H1 (cell line): ENCODE data around the gene NID2.

Experiments used
- ASH2L ChIP-seq: fragments of 200-600, 300-600 bp; sonication (generic); IDR thresholded peaks from one replicate; pipeline ENCODE4 v1.7.1; 2017; ENCODE audit warnings: low read length
- CTCF ChIP-seq, 3 experiments: IDR thresholded peaks; 1 replicate in 2 of 3; 2 replicates in 1 of 3; pipeline versions ENCODE4 v1.5.1 to v1.6.1; 2011; ENCODE audit warnings: low read length in 3 of 3, mild to moderate bottlenecking in 3 of 3, inconsistent platforms in 2 of 3, low read depth in 1 of 3, moderate library complexity in 1 of 3; ENCODE audit not compliant: insufficient read depth in 1 of 3; ENCODE audit errors: control extremely low read depth in 1 of 3
- EGR1 ChIP-seq: IDR thresholded peaks from 2 replicates; pipeline ENCODE4 v1.6.1; 2011; ENCODE audit warnings: low read depth, low read length, borderline replicate concordance
- EP300 ChIP-seq, 2 experiments: IDR thresholded peaks; 1 replicate in 1 of 2; 2 replicates in 1 of 2; pipeline ENCODE4 v1.6.1; 2011 to 2012; ENCODE audit warnings: low read depth in 2 of 2, low read length in 2 of 2, mild to moderate bottlenecking in 2 of 2, borderline replicate concordance in 1 of 2, inconsistent platforms in 1 of 2, moderate library complexity in 1 of 2
- FOSL1 ChIP-seq: IDR thresholded peaks from 2 replicates; pipeline ENCODE4 v1.6.1; 2011; ENCODE audit warnings: mild to moderate bottlenecking, low read depth, low read length, moderate library complexity; ENCODE audit not compliant: insufficient read depth
- GTF2F1 ChIP-seq: IDR thresholded peaks from 2 replicates; pipeline ENCODE4 v1.6.1; 2012; ENCODE audit warnings: low read depth, low read length, improper control_type of control experiment, borderline replicate concordance
- POLR2A ChIP-seq, 2 experiments: IDR thresholded peaks; 1 replicate in 1 of 2; 2 replicates in 1 of 2; pipeline ENCODE4 v1.6.1; 2011; ENCODE audit warnings: low read depth in 2 of 2, low read length in 2 of 2, mild to moderate bottlenecking in 2 of 2; ENCODE audit errors: control extremely low read depth in 1 of 2
- POLR2AphosphoS5 ChIP-seq: IDR thresholded peaks from 2 replicates; pipeline ENCODE4 v1.6.1; 2011; ENCODE audit warnings: low read depth, low read length
- RAD21 ChIP-seq, 2 experiments: IDR thresholded peaks in 1 of 2; conservative IDR thresholded peaks in 1 of 2; 2 replicates each; pipeline ENCODE4 v1.6.1; 2011; ENCODE audit warnings: low read depth in 2 of 2, low read length in 2 of 2, improper control_type of control experiment in 1 of 2, inconsistent platforms in 1 of 2, mild to moderate bottlenecking in 1 of 2, moderate library complexity in 1 of 2
- RFX5 ChIP-seq: IDR thresholded peaks from 2 replicates; pipeline ENCODE4 v1.6.1; 2011; ENCODE audit warnings: low read depth, low read length, improper control_type of control experiment, borderline replicate concordance
- USF2 ChIP-seq: IDR thresholded peaks from 2 replicates; pipeline ENCODE4 v1.6.1; 2011; ENCODE audit warnings: low read length, improper control_type of control experiment
- ZNF274 ChIP-seq: IDR thresholded peaks from 2 replicates; pipeline ENCODE4 v1.7.0; 2012; ENCODE audit warnings: low read length, borderline replicate concordance; ENCODE audit errors: extremely low read depth

GRCh38 chr14:52095794-52096193 is 26.9 kb upstream of the NID2 start:
- no peak for TF ChIP-seq POLR2AphosphoS5
- TF ChIP-seq CTCF (IDR thresholded peaks at IDR 0.05; ENCODE audit: control extremely low read depth in 1 of 3, insufficient read depth in 1 of 3, low read depth in 1 of 3, low read length in 3 of 3) = no peak
- TF ChIP-seq RFX5 = no peak
- no peak for TF ChIP-seq ZNF274
- TF ChIP-seq USF2 = no peak
- TF ChIP-seq EGR1 = no peak
- no peak for TF ChIP-seq GTF2F1
- no peak for TF ChIP-seq EP300 (IDR thresholded peaks at IDR 0.05; ENCODE audit: borderline replicate concordance in 1 of 2, low read depth in 2 of 2, low read length in 2 of 2)
- no peak for TF ChIP-seq ASH2L
- no peak for TF ChIP-seq POLR2A (IDR thresholded peaks at IDR 0.05; ENCODE audit: control extremely low read depth in 1 of 2, low read depth in 2 of 2, low read length in 2 of 2)
- TF ChIP-seq RAD21 (IDR thresholded peaks at IDR 0.05 in 1 of 2, conservative IDR thresholded peaks at IDR 0.05 in 1 of 2; ENCODE audit: low read depth in 2 of 2, low read length in 2 of 2) = no peak
- no peak for TF ChIP-seq FOSL1
